Panc1 (cell line): ENCODE measurements around the gene AIG1.

Experiments used
- POLR2AphosphoS5 ChIP-seq: IDR thresholded peaks from 2 replicates; pipeline ENCODE4 v1.6.1; 2012; ENCODE audit warnings: mild to moderate bottlenecking, low read depth, low read length, moderate library complexity
- SIN3A ChIP-seq: IDR thresholded peaks from 2 replicates; pipeline ENCODE4 v1.6.1; 2012; ENCODE audit warnings: low read depth, mild to moderate bottlenecking, low read length, moderate library complexity, borderline replicate concordance; ENCODE audit not compliant: insufficient read depth
- TCF7L2 ChIP-seq: IDR thresholded peaks from 2 replicates; pipeline ENCODE4 v1.6.1; 2011; ENCODE audit warnings: mild to moderate bottlenecking, low read depth, low read length, inconsistent platforms
- TF ChIP-seq, protein P1 (sequence below): fragments of 450-650 bp; IDR thresholded peaks from 2 replicates; pipeline ENCODE4 v1.5.1; 2017; ENCODE audit warnings: mild to moderate bottlenecking
- TF ChIP-seq, protein P2 (sequence below), 2 experiments: IDR thresholded peaks; 2 replicates each; pipeline ENCODE4 v1.6.1; 2011 to 2012; ENCODE audit warnings: low read depth in 2 of 2, control low read depth in 1 of 2, low read length in 1 of 2, mild to moderate bottlenecking in 1 of 2, moderate library complexity in 1 of 2; ENCODE audit not compliant: insufficient read depth in 1 of 2

DNA sequence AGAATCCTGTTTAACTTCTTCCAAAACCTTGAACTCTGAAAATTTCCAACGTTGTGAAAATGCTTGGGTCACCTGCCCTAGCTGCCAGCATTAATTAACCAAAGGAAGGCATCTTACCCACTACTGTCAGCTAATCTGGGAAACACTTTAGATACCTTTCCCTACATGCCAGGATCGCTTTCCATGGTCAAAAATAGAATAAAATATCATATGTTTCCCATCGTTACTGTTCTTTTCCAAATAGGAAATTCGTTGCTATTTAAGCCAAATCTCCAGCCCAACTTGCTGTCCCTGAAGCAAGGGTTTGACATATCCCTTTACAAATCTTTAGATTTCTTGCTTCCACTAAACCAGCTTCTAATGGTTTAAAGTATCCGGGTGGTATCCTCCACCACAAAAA is 157.5 kb downstream of the AIG1 start:
- TF ChIP-seq, protein P1, sequence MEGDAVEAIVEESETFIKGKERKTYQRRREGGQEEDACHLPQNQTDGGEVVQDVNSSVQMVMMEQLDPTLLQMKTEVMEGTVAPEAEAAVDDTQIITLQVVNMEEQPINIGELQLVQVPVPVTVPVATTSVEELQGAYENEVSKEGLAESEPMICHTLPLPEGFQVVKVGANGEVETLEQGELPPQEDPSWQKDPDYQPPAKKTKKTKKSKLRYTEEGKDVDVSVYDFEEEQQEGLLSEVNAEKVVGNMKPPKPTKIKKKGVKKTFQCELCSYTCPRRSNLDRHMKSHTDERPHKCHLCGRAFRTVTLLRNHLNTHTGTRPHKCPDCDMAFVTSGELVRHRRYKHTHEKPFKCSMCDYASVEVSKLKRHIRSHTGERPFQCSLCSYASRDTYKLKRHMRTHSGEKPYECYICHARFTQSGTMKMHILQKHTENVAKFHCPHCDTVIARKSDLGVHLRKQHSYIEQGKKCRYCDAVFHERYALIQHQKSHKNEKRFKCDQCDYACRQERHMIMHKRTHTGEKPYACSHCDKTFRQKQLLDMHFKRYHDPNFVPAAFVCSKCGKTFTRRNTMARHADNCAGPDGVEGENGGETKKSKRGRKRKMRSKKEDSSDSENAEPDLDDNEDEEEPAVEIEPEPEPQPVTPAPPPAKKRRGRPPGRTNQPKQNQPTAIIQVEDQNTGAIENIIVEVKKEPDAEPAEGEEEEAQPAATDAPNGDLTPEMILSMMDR = no peak
- TF ChIP-seq, protein P2, sequence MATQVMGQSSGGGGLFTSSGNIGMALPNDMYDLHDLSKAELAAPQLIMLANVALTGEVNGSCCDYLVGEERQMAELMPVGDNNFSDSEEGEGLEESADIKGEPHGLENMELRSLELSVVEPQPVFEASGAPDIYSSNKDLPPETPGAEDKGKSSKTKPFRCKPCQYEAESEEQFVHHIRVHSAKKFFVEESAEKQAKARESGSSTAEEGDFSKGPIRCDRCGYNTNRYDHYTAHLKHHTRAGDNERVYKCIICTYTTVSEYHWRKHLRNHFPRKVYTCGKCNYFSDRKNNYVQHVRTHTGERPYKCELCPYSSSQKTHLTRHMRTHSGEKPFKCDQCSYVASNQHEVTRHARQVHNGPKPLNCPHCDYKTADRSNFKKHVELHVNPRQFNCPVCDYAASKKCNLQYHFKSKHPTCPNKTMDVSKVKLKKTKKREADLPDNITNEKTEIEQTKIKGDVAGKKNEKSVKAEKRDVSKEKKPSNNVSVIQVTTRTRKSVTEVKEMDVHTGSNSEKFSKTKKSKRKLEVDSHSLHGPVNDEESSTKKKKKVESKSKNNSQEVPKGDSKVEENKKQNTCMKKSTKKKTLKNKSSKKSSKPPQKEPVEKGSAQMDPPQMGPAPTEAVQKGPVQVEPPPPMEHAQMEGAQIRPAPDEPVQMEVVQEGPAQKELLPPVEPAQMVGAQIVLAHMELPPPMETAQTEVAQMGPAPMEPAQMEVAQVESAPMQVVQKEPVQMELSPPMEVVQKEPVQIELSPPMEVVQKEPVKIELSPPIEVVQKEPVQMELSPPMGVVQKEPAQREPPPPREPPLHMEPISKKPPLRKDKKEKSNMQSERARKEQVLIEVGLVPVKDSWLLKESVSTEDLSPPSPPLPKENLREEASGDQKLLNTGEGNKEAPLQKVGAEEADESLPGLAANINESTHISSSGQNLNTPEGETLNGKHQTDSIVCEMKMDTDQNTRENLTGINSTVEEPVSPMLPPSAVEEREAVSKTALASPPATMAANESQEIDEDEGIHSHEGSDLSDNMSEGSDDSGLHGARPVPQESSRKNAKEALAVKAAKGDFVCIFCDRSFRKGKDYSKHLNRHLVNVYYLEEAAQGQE (IDR thresholded peaks at IDR 0.05; ENCODE audit: insufficient read depth in 1 of 2, low read depth in 2 of 2, low read length in 1 of 2) = no peak
- TF ChIP-seq SIN3A = no peak
- no peak for TF ChIP-seq POLR2AphosphoS5
- no peak for TF ChIP-seq TCF7L2
